ENCODE data around the gene NUP133. TPM values are rescaled to one million over a fixed set of nuclear protein-coding genes. Genes with fewer than 3 reads are reported as not detected.

NUP133 gene
- total RNA-seq, 6 donors from 2014 or later: 6.2 to 71.2 (median 28.3) TPM

GRCh38 chr1:229552732-229553131 lies 44.6 kb upstream of the NUP133 start:
- ATAC-seq (ENCODE audit: low FRiP score in 2 of 2) (no peak), DNase-seq (no peak)
- 80 to 83% methylated on average over 5 of the region's 5 CpGs for WGBS, 2 donors
- no peak overlapping the region for H3K4me3 ChIP-seq
- no peaks in the 10 kb centered on the region for H3K27me3 ChIP-seq
- peaks cover 0 to 11% (median 5%) of the 10 kb centered on the region in 4 donors for H3K36me3 ChIP-seq
- no peak overlapping the region for H3K27ac ChIP-seq
- H3K4me1 ChIP-seq: peaks cover 19 to 31% (median 19%) of the 10 kb centered on the region in 4 donors
- TF ChIP-seq EP300 (IDR thresholded peaks at IDR 0.05) (no peak), CTCF (IDR thresholded peaks at IDR 0.05) (no peak), POLR2A (IDR thresholded peaks at IDR 0.05) (no peak), POLR2AphosphoS5 (IDR thresholded peaks at IDR 0.05) (no peak)
- no peaks in the 10 kb centered on the region for H3K9me3 ChIP-seq

- Histone ChIP-seq H3K4me3 (no peak overlapping the region), H3K9me3 (no peaks in the 10 kb centered on the region), H3K27ac (no peak overlapping the region), H3K36me3 (peaks cover 8 to 24% (median 16%) of the 10 kb centered on the region in 4 donors), H3K27me3 (no peaks in the 10 kb centered on the region), H3K4me1 (peaks cover 3 to 14% (median 5%) of the 10 kb centered on the region in 4 donors)
- no peak for DNase-seq
- no peak for TF ChIP-seq POLR2AphosphoS5 (IDR thresholded peaks at IDR 0.05)
- TF ChIP-seq CTCF (IDR thresholded peaks at IDR 0.05): no peak
- TF ChIP-seq EP300 (IDR thresholded peaks at IDR 0.05): no peak
- no peak for TF ChIP-seq POLR2A (IDR thresholded peaks at IDR 0.05)
- no peak for ATAC-seq (ENCODE audit: low FRiP score in 2 of 2)
- WGBS, 2 donors: 77 to 85% methylated on average over 3 of the region's 3 CpGs
Measured at GRCh38 chr1:229550812-229551567, 42.8 kb upstream of the NUP133 start.

- no peaks in the 10 kb centered on the region for H3K4me1 ChIP-seq
- 94 to 97% methylated on average over 7 of the region's 7 CpGs for WGBS, 2 donors
- H3K27ac ChIP-seq: no peak overlapping the region
- no peaks in the 10 kb centered on the region for H3K27me3 ChIP-seq
- no peak overlapping the region for H3K4me3 ChIP-seq
- no peaks in the 10 kb centered on the region for H3K9me3 ChIP-seq
- ATAC-seq (ENCODE audit: low FRiP score in 2 of 2): no peak
- peaks cover 8 to 47% (median 24%) of the 10 kb centered on the region in 4 donors for H3K36me3 ChIP-seq
- DNase-seq: no peak
- TF ChIP-seq POLR2A (IDR thresholded peaks at IDR 0.05): no peak
- TF ChIP-seq EP300 (IDR thresholded peaks at IDR 0.05): no peak
- no peak for TF ChIP-seq POLR2AphosphoS5 (IDR thresholded peaks at IDR 0.05)
- TF ChIP-seq CTCF (IDR thresholded peaks at IDR 0.05): no peak
Measured at GRCh38 chr1:229547542-229547941, 39.4 kb upstream of the NUP133 start.

- H3K9me3 ChIP-seq: no peaks in the 10 kb centered on the region
- ATAC-seq (ENCODE audit: low FRiP score in 2 of 2) (no peak), DNase-seq (no peak)
- no peaks in the 10 kb centered on the region for H3K4me1 ChIP-seq
- no peak overlapping the region for H3K27ac ChIP-seq
- WGBS, 2 donors: 82 to 100% methylated on average over 1 of the region's 1 CpG
- H3K27me3 ChIP-seq: no peaks in the 10 kb centered on the region
- TF ChIP-seq POLR2A (IDR thresholded peaks at IDR 0.05) (no peak), POLR2AphosphoS5 (IDR thresholded peaks at IDR 0.05) (no peak), EP300 (IDR thresholded peaks at IDR 0.05) (no peak), CTCF (IDR thresholded peaks at IDR 0.05) (no peak)
- H3K4me3 ChIP-seq: no peak overlapping the region
- peaks cover 8 to 75% (median 37%) of the 10 kb centered on the region in 4 donors for H3K36me3 ChIP-seq
Measured at GRCh38 chr1:229544587-229544986, 36.4 kb upstream of the NUP133 start.
